Ovary (tissue), 3 donors: ENCODE measurements around the gene TMEM182.

Experiments used
- EP300 ChIP-seq: sonication (generic); formaldehyde crosslinking; IDR thresholded peaks from one replicate; pipeline ENCODE4 v1.6.1; 2017; ENCODE audit warnings: antibody characterized with exemption
- POLR2A ChIP-seq: fragments of 450-650 bp; IDR thresholded peaks from one replicate; pipeline ENCODE4 v1.6.1; 2017; ENCODE audit warnings: antibody characterized with exemption, mild to moderate bottlenecking, moderate library complexity
- TF ChIP-seq, protein P1 (sequence below), 3 donors: fragments of 450-650 bp in 2 of 3; fragments of 200-600 bp in 1 of 3; IDR thresholded peaks; one replicate each; pipeline versions ENCODE4 v1.5.1 to v1.8.0; 2016 to 2022; ENCODE audit warnings: antibody characterized with exemption in 3 of 3, mild to moderate bottlenecking in 1 of 3
- donor health status: DM: no; HTN: no; CAD: no.

DNA sequence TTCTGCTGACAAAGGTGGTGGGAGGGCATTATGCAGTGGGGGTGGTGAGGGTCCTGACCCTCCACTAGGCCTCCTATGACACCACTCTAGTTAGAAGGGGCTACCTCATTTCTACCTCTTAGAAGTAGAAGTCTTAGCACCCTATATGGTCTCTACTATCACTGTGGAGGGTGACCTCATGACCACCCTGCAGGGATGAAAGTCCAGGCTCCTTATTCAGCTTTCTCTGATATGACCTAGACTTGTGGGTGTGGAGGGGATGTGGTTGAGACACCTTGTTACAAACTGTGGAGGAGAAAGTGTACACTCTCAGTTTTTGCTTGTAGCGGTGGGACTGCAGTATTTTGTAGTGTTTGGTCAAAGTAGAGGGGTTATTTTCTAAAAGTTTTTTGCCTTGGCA, 18.6 kb downstream of the TMEM182 start:
- TF ChIP-seq, protein P1, sequence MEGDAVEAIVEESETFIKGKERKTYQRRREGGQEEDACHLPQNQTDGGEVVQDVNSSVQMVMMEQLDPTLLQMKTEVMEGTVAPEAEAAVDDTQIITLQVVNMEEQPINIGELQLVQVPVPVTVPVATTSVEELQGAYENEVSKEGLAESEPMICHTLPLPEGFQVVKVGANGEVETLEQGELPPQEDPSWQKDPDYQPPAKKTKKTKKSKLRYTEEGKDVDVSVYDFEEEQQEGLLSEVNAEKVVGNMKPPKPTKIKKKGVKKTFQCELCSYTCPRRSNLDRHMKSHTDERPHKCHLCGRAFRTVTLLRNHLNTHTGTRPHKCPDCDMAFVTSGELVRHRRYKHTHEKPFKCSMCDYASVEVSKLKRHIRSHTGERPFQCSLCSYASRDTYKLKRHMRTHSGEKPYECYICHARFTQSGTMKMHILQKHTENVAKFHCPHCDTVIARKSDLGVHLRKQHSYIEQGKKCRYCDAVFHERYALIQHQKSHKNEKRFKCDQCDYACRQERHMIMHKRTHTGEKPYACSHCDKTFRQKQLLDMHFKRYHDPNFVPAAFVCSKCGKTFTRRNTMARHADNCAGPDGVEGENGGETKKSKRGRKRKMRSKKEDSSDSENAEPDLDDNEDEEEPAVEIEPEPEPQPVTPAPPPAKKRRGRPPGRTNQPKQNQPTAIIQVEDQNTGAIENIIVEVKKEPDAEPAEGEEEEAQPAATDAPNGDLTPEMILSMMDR (IDR thresholded peaks at IDR 0.05) = no peak
- TF ChIP-seq POLR2A (no peak), EP300 (no peak)
